DOHH2 (cell line): ENCODE results near the gene ATP6V0A4.

ENCODE experiments used
- CTCF ChIP-seq: fragments of 200-600 bp; sonication (generic); IDR thresholded peaks from one replicate; pipeline ENCODE4 v1.5.1; 2014; ENCODE audit warnings: antibody characterized with exemption, mild to moderate bottlenecking, low read depth, low read length; ENCODE audit not compliant: poor library complexity, severe bottlenecking
- EZH2phosphoT487 ChIP-seq: fragments of 200-600 bp; sonication (generic); IDR thresholded peaks from 2 replicates; pipeline ENCODE4 v1.6.1; 2017; ENCODE audit warnings: borderline replicate concordance, mild to moderate bottlenecking, antibody characterized with exemption, low read length, moderate library complexity, mixed read lengths

- TF ChIP-seq CTCF (no peak), EZH2phosphoT487 (no peak)
Measured at GRCh38 chr7:138755331-138755747, 42.7 kb downstream of the ATP6V0A4 start.
